GM23338 (cell line): Measurements from ENCODE around the gene DOCK4. TPM values are rescaled to one million over a fixed set of nuclear protein-coding genes. Genes with fewer than 3 reads are reported as not detected.

Source experiments
- ATAC-seq: fragments of 200-7000 bp; cut with Tn5 transposase; 3 replicates; pipeline ENCODE4 v1.9.1; 2020
- DNase-seq: peaks from one replicate; pipeline ENCODE4 v3.0.0-alpha.2; 2015; ENCODE audit warnings: low spot score
- H2AFZ ChIP-seq: fragments of 200-600 bp; sonication (generic); 2 replicates; pipeline ENCODE4 v1.8.0; 2016; ENCODE audit warnings: antibody characterized with exemption, mild to moderate bottlenecking, moderate library complexity
- H3F3A ChIP-seq: fragments of 200-600 bp; sonication (generic); replicated peaks from 2 replicates; pipeline ENCODE4 v1.8.0; 2017; ENCODE audit warnings: antibody characterized with exemption, mixed run types, low read depth
- H3K27ac ChIP-seq: fragments of 200-600 bp; sonication (generic); 2 replicates; pipeline ENCODE4 v1.6.1; 2016; ENCODE audit warnings: low read depth
- H3K27me3 ChIP-seq: fragments of 200-600 bp; sonication (generic); 2 replicates; pipeline ENCODE4 v1.8.0; 2016; ENCODE audit warnings: mild to moderate bottlenecking, mixed run types, moderate library complexity; ENCODE audit not compliant: insufficient read depth
- H3K36me3 ChIP-seq: fragments of 200-600 bp; sonication (generic); 2 replicates; pipeline ENCODE4 v1.8.0; 2016; ENCODE audit warnings: mild to moderate bottlenecking; ENCODE audit not compliant: insufficient read depth
- H3K4me1 ChIP-seq: fragments of 200-600 bp; sonication (generic); 2 replicates; pipeline ENCODE4 v1.8.0; 2016; ENCODE audit warnings: mild to moderate bottlenecking, moderate library complexity; ENCODE audit not compliant: insufficient read depth
- H3K4me2 ChIP-seq: fragments of 200-600 bp; sonication (generic); 2 replicates; pipeline ENCODE4 v1.7.1; 2017; ENCODE audit warnings: mixed run types
- H3K4me3 ChIP-seq: fragments of 200-600 bp; sonication (generic); 2 replicates; pipeline ENCODE4 v1.6.1; 2016; ENCODE audit warnings: mixed run types
- H3K79me2 ChIP-seq: fragments of 200-600 bp; sonication (generic); replicated peaks from 2 replicates; pipeline ENCODE4 v1.8.0; 2017; ENCODE audit warnings: mild to moderate bottlenecking; ENCODE audit not compliant: insufficient read depth
- H3K9me2 ChIP-seq: fragments of 200-600 bp; sonication (generic); 2 replicates; pipeline ENCODE4 v1.8.0; 2017; ENCODE audit not compliant: insufficient read depth
- H4K20me1 ChIP-seq: fragments of 200-600 bp; sonication (generic); replicated peaks from 2 replicates; pipeline ENCODE4 v1.8.0; 2017; ENCODE audit warnings: mild to moderate bottlenecking; ENCODE audit not compliant: insufficient read depth
- H3K27ac Mint-ChIP-seq: 2 replicates; pipeline ENCODE4 v1.8.0; 2020; ENCODE audit warnings: inconsistent platforms, mild to moderate bottlenecking, moderate library complexity, mixed read lengths
- H3K27me3 Mint-ChIP-seq: 3 replicates; pipeline ENCODE4 v1.8.0; 2022; ENCODE audit warnings: low read depth, mild to moderate bottlenecking, moderate library complexity, mixed read lengths, inconsistent platforms; ENCODE audit not compliant: insufficient read depth, poor library complexity
- H3K36me3 Mint-ChIP-seq: 3 replicates; pipeline ENCODE4 v1.8.0; 2021; ENCODE audit warnings: low read depth, mild to moderate bottlenecking, inconsistent platforms, moderate library complexity, mixed read lengths
- H3K4me1 Mint-ChIP-seq: 3 replicates; pipeline ENCODE4 v1.8.0; 2020; ENCODE audit warnings: mild to moderate bottlenecking, inconsistent platforms, mixed read lengths
- H3K4me3 Mint-ChIP-seq: 3 replicates; pipeline ENCODE4 v1.8.0; 2021; ENCODE audit warnings: moderate library complexity, mild to moderate bottlenecking, inconsistent platforms, mixed read lengths
- H3K9me3 Mint-ChIP-seq: 3 replicates; pipeline ENCODE4 v1.8.0; 2020; ENCODE audit warnings: moderate library complexity, mild to moderate bottlenecking, inconsistent platforms, mixed read lengths
- EZH2phosphoT487 ChIP-seq: fragments of 200-600 bp; sonication (generic); IDR thresholded peaks from one replicate; pipeline ENCODE4 v1.8.1; 2018; ENCODE audit warnings: antibody characterized with exemption; ENCODE audit not compliant: unreplicated experiment
- JUNB ChIP-seq: IDR thresholded peaks from one replicate; pipeline ENCODE4 v1.6.1; 2016; ENCODE audit warnings: antibody characterized with exemption; ENCODE audit not compliant: unreplicated experiment
- ZNF114 ChIP-seq: fragments of 250-450 bp; sonication (Bioruptor Pico); IDR thresholded peaks from 2 replicates; pipeline ENCODE4 v1.5.0; 2020; ENCODE audit warnings: mild to moderate bottlenecking, moderate library complexity
- ZNF462 ChIP-seq: fragments of 250-450 bp; sonication (Bioruptor Pico); IDR thresholded peaks from 2 replicates; pipeline ENCODE4 v1.5.0; 2020; ENCODE audit warnings: mild to moderate bottlenecking, moderate library complexity
- polyA plus RNA-seq: library from polyadenylated mRNA; unstranded; fragments of >200 nt; fragmentation: Nextera tagmentation; extraction: Ambion mirVana; gene quantifications from 2 replicates; pipeline ENCODE4 v1.2.1, GENCODE V29; 2016
- total RNA-seq: library from RNA; depleted of rRNA; stranded (reverse); fragments of >200 nt; shearing (Covaris generic); gene quantifications from 2 replicates; pipeline ENCODE4 v1.2.3, GENCODE V29; 2014
- TF ChIP-seq, protein P1 (sequence below): IDR thresholded peaks from 2 replicates; pipeline ENCODE4 v1.6.1; 2016; ENCODE audit warnings: antibody characterized with exemption
- TF ChIP-seq, protein P2 (sequence below), 2 experiments: fragments of 200-600 bp in 1 of 2; sonication (generic) in 1 of 2; conservative IDR thresholded peaks; 2 replicates each; pipeline versions ENCODE4 v1.5.1 to v1.6.1; 2016 to 2017; ENCODE audit warnings: antibody characterized with exemption in 2 of 2, low read depth in 2 of 2, mild to moderate bottlenecking in 2 of 2, moderate library complexity in 1 of 2

Gene DOCK4
- total and polyA plus RNA-seq, 2 experiments from 2014 or later: 6.3 to 33.8 TPM

- TF ChIP-seq ZNF462 (CRISPR knock-in tag) (no peak), JUNB (no peak)
Observed at GRCh38 chr7:112223310-112223709, 17.1 kb upstream of the DOCK4 start (continued).

- H3K36me3 Mint-ChIP-seq: peaks cover 6% of the 10 kb centered on the region
- peaks cover 23% of the 10 kb centered on the region for H3K4me1 ChIP-seq
- TF ChIP-seq, protein P1, sequence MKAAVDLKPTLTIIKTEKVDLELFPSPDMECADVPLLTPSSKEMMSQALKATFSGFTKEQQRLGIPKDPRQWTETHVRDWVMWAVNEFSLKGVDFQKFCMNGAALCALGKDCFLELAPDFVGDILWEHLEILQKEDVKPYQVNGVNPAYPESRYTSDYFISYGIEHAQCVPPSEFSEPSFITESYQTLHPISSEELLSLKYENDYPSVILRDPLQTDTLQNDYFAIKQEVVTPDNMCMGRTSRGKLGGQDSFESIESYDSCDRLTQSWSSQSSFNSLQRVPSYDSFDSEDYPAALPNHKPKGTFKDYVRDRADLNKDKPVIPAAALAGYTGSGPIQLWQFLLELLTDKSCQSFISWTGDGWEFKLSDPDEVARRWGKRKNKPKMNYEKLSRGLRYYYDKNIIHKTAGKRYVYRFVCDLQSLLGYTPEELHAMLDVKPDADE: no peak
- TF ChIP-seq ZNF462 (CRISPR knock-in tag): no peak
- TF ChIP-seq, protein P2, sequence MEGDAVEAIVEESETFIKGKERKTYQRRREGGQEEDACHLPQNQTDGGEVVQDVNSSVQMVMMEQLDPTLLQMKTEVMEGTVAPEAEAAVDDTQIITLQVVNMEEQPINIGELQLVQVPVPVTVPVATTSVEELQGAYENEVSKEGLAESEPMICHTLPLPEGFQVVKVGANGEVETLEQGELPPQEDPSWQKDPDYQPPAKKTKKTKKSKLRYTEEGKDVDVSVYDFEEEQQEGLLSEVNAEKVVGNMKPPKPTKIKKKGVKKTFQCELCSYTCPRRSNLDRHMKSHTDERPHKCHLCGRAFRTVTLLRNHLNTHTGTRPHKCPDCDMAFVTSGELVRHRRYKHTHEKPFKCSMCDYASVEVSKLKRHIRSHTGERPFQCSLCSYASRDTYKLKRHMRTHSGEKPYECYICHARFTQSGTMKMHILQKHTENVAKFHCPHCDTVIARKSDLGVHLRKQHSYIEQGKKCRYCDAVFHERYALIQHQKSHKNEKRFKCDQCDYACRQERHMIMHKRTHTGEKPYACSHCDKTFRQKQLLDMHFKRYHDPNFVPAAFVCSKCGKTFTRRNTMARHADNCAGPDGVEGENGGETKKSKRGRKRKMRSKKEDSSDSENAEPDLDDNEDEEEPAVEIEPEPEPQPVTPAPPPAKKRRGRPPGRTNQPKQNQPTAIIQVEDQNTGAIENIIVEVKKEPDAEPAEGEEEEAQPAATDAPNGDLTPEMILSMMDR (conservative IDR thresholded peaks at IDR 0.05; ENCODE audit: low read depth in 2 of 2): no peak
- TF ChIP-seq ZNF114: no peak
- no peak for TF ChIP-seq EZH2phosphoT487
- no peak overlapping the region for H3K4me3 Mint-ChIP-seq
- no peak overlapping the region for H3K27ac Mint-ChIP-seq
- no peaks in the 10 kb centered on the region for H3K9me2 ChIP-seq
- no peaks in the 10 kb centered on the region for H3F3A ChIP-seq
- no peak overlapping the region for H3K4me2 ChIP-seq
- no peaks in the 10 kb centered on the region for H3K36me3 ChIP-seq
- H2AFZ ChIP-seq: no peak overlapping the region
- H3K27ac ChIP-seq: no peak overlapping the region
- peaks cover 32% of the 10 kb centered on the region for H3K4me1 Mint-ChIP-seq
- H4K20me1 ChIP-seq: peaks cover 4% of the 10 kb centered on the region; the same call in 1 of the 2 replicates
- peaks cover 7% of the 10 kb centered on the region for H3K27me3 Mint-ChIP-seq
- peaks cover 100% of the 10 kb centered on the region for H3K79me2 ChIP-seq
- H3K4me3 ChIP-seq: no peak overlapping the region
- H3K9me3 Mint-ChIP-seq: no peaks in the 10 kb centered on the region; the same call in 2 of the 3 replicates
- H3K27me3 ChIP-seq: no peaks in the 10 kb centered on the region
- ATAC-seq (no peak), DNase-seq (no peak)
Observed at GRCh38 chr7:112220877-112221434, 14.8 kb upstream of the DOCK4 start.
